IMR-90 (cell line): ENCODE data around the gene ZNF879.

Source experiments
- CEBPB ChIP-seq: IDR thresholded peaks from 2 replicates; pipeline ENCODE4 v1.6.1; 2012; ENCODE audit warnings: low read depth, low read length, improper control_type of control experiment
- CTCF ChIP-seq: conservative IDR thresholded peaks from 2 replicates; pipeline ENCODE4 v1.5.1; 2012; ENCODE audit warnings: mild to moderate bottlenecking, low read depth, low read length, improper control_type of control experiment
- MXI1 ChIP-seq: IDR thresholded peaks from 2 replicates; pipeline ENCODE4 v1.6.1; 2012; ENCODE audit warnings: low read depth, mild to moderate bottlenecking, low read length, moderate library complexity, borderline replicate concordance
- NFE2L2 ChIP-seq: fragments of 150-350 bp; IDR thresholded peaks from 2 replicates; pipeline ENCODE4 v1.6.1; 2016; ENCODE audit warnings: low read depth, mild to moderate bottlenecking, low read length
- POLR2A ChIP-seq: IDR thresholded peaks from 2 replicates; pipeline ENCODE4 v1.6.1; 2012; ENCODE audit warnings: mild to moderate bottlenecking, low read depth, low read length
- RAD21 ChIP-seq: IDR thresholded peaks from 2 replicates; pipeline ENCODE4 v1.6.1; 2012; ENCODE audit warnings: low read length, improper control_type of control experiment
- TF ChIP-seq, protein P1 (sequence below): fragments of 150-350 bp; IDR thresholded peaks from 2 replicates; pipeline ENCODE4 v1.6.1; 2017; ENCODE audit warnings: mild to moderate bottlenecking, antibody characterized with exemption, low read length, low read depth

- TF ChIP-seq CTCF (no peak), RAD21 (no peak), CEBPB (no peak), POLR2A (no peak), NFE2L2 (no peak), MXI1 (no peak)
- TF ChIP-seq, protein P1, sequence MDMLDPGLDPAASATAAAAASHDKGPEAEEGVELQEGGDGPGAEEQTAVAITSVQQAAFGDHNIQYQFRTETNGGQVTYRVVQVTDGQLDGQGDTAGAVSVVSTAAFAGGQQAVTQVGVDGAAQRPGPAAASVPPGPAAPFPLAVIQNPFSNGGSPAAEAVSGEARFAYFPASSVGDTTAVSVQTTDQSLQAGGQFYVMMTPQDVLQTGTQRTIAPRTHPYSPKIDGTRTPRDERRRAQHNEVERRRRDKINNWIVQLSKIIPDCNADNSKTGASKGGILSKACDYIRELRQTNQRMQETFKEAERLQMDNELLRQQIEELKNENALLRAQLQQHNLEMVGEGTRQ, result no peak
Observed at GRCh38 chr5:178996156-178996555, 27.4 kb upstream of the ZNF879 start.
